ENCODE measurements around the gene TDRD1. TPM values are rescaled to one million over a fixed set of nuclear protein-coding genes. Genes with fewer than 3 reads are reported as not detected.

TDRD1 gene
- polyA plus RNA-seq, 4 donors, result 0.03 to 0.05 (median 0.03) TPM; not detected in 1

DNA sequence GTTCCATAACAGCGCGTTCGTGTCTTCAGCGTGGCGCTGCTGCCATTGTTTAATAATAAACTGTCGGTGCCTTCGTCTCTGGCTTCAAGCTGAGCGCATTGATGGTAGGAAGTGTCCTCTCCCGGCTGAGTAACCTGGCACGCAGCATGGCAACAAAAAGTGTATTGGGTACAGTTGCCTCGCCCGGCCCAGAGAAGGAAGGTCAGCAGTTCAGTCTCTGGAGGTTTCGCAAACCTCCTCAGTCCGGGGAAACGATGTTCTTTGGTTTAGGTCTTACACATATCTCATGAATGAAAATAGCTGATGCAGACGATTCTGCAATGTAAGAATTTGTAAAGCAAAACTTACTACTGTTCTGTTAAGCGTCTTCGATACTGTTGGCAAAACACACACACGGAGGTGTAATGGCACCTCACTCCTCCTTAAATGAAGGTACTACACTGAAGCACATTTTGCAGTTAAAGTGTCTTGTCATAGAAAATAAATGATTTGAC, 4.4 kb upstream of the TDRD1 start:
- no peak for DNase-seq (ENCODE audit: low read depth in 4 of 4, low spot score in 2 of 4)

DNA sequence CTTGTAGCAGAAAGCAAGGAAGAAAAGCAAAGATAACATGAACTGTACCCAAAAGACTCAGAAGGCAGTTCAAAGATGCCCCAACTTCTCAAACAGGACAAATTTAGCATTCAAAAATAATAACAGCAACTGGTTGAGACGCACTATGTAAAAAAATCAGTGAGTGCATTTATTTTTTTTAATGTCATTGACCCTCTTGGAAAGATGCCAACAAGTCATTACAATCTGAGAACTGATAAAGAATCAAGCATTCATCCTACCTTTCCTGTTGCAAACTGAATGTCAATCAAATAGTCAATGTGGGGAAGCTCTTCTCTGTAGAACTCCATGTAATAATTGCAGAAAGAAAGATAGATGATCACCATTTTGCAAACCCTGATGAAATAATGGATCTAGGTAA, 3.5 kb upstream of the TDRD1 start:
- DNase-seq (ENCODE audit: low read depth in 4 of 4, low spot score in 2 of 4), result no peak

DNA sequence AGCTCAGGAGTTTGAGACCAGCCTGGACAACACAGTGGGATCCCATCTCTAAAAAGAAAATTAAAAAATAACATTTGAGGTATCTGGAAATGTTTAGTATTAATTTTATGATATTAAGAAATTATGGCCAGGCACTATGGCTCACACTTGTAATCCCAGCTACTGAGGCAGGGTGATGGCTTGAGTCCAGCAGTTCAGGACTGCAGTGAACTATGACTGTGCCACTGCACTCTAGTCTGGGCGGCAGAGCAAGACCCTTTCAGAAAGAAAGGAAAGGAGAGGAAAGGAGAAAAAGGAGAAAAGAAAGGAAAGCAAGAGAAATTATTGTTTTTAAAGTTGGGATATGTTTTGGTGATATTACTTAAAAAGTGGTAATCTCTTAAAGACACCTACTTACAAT, 2.6 kb upstream of the TDRD1 start:
- DNase-seq (ENCODE audit: low read depth in 4 of 4, low spot score in 2 of 4), result no peak

DNA sequence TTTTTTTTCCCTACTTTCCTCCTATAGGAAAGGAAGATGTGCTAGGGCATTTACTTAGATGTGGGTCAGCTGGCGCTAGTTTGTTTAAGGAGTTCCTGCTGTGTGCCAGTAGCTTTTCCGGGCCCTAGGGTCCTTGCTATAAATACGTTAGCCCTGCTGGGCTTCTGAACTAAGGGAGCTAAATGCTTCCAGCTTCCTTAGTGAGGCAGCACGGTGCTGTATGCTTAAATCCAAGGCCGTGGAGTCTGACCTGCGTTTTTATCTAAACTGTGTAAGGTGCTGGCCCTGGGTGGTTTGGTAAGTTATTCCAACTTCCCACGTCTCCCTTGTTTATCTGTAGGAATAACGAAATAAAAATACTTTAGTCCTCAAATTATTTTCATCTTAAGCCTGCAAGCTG, 594 bp downstream of the TDRD1 start:
- no peak for DNase-seq (ENCODE audit: low read depth in 4 of 4, low spot score in 2 of 4)

DNA sequence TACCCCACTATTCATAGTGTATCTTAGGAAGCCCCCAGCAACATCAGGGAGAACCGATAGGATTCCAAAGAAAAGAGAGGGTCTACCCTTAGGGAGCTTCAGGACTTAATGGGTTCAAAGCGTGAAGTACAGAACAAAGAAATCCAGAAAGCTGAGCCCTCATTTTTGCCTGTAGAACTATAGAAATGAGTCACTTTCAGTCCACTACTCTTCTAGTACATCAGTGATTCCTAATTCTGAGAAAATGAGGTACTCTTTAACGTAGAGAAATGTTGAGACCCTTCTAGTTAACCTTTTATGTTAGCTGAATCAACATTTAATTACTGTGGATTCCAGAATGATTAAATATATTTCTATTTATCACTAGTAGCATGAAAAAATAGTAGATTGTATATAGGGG, 1.8 kb downstream of the TDRD1 start:
- no peak for DNase-seq (ENCODE audit: low read depth in 4 of 4, low spot score in 2 of 4)

DNA sequence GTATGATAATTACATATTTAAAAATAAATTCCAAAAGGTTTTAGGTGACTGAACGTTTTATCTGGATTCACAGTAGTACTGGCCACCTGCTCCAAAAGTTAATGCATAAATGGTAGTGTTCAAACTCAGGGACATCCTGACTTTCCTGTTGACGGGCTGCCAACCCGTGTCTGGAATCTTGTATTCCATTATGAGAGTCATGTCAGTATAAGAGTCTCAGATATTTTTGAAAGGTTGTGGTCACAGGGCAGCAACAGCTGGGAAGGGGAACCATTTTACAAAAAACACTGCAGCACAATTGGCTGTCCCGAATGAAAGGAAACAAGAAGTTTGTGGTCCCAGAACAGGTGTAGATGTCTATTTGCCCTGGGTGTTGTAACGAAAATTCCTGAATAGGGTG, 2.8 kb downstream of the TDRD1 start:
- no peak for DNase-seq (ENCODE audit: low read depth in 4 of 4, low spot score in 2 of 4)

DNA sequence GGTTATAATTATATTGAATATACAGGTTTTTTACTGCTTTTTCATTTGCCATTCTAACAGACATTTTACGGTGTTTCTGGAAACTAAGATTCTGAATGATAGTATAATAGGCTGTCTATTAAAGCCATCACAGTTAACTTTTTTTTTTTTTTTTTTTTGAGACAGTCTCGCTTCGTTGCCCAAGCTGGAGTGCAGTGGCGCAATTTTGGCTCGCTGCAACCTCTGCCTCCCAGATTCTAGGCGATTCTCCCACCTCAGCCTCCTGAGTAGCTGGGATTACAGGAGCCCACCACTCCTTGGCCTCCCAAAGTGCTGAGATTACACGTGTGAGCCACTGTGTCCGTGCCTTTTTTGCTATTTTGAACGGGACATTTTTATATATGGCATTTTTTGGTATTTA, 4.4 kb downstream of the TDRD1 start:
- no peak for DNase-seq (ENCODE audit: low read depth in 4 of 4, low spot score in 2 of 4)

DNA sequence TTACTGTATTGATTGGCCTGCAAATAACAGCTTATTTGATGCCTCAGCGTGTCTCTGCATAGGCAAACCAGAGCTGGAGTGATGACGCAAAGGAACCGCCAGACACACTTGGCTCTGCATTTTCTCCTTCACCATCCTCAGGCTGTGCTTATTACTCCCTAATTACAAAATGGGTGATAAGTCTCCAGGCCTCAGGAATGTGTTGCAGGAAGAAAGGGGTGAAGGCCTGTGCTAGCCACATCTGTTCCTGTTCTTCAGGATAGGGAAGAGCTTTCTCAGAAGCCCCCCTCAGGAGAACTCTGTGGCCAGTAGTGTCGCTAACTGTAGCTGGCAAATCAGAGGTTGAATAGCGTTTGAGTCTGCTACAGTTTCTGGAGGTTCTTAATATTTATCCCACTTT, 5.1 kb downstream of the TDRD1 start:
- no peak for DNase-seq (ENCODE audit: low read depth in 4 of 4, low spot score in 2 of 4)

DNA sequence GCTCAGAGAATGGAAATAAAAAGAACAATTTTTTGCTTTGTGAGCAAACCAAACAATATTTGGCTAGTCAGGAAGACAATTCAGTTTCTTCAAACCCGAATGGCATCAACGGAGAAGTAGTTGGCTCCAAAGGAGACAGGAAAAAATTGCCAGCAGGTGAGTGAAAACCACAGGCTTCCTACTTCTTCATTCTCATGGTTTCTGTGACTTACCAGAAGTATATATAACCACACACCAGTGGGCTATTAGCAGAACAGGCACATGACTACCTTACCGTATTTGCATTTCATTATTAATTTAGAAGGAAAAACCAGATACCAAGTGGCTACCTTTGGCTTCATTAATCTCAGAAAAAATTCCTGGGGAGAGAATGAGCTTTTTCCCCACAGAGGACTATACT, 8.8 kb downstream of the TDRD1 start:
- no peak for DNase-seq (ENCODE audit: low read depth in 4 of 4, low spot score in 2 of 4)

DNA sequence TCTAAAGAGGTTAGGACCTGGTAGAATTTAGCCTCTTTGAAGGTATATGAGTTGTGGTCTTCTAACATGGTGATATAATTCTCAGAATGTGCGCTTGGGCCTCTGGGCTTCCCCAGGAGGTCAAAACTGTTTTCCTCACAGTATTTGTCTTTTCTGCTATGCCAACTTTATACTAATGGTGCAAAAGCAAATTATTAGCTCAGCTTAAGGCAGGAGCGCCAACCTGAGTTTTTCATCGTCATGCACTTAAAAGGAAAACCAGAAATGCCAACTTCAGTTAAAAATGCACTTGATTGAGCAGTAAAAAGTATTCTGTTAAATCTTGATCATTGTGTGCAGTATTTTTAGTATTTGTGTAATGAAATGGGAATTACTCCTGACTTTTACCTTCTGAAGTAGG, 9.7 kb downstream of the TDRD1 start:
- DNase-seq (ENCODE audit: low read depth in 4 of 4, low spot score in 2 of 4), result no peak

DNA sequence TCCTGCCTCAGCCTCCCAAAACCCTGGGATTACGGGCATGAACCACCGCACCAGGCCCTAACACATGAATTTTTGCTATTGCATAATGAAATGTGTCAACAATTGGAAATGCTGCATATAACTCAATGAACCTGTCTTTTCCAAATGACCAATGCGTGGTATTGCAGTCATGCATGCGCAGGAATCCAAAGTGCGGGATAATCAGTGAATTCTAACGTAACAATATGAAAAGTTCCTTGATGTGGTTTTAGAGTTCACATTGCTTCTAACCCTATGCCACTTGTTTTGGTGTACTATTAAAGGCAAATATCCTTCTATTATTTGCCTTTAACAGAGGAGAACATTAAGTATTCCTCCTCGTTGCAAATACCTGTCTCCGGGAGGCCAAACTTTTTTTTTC, 10.5 kb downstream of the TDRD1 start:
- no peak for DNase-seq (ENCODE audit: low read depth in 4 of 4, low spot score in 2 of 4)

DNA sequence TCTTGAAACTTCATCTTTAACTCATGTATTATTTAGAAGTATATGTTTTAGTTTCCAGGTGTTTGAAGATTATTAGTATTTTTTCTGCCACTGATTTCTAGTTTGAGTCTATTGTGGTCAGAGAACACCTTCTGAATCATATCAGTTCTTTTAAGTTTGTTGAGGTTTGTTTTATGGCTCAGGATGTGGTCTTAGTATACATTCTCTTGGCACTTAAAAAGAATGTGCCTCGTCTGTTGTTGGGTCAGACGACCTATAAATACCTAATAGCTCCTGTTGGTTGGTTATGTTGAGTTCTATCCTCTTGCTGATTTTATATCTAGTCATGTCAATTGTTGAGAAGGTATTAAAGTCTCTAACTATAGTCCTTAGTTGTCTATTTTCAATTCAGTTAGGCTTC, 15.9 kb downstream of the TDRD1 start:
- DNase-seq (ENCODE audit: low read depth in 4 of 4, low spot score in 2 of 4), result no peak

DNA sequence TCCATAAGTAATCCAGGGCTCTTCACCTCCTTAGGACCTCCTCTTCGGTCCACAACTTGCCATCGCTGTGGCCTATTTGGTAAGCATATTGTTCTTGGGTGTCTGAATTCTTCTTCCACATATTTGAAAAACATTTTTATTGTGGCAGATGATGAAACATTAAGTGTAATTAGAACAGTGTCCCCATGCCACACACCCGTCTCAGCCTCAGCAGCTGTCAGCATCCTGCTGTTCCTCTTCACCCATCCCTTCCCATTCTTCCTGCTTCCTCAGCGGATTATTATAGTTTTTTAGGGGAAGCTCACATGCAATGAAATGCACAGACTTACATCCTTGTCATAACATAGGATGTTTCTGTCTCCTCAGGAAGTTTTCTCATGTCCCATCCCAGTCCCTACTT, 20.1 kb downstream of the TDRD1 start:
- no peak for DNase-seq (ENCODE audit: low read depth in 4 of 4, low spot score in 2 of 4)

DNA sequence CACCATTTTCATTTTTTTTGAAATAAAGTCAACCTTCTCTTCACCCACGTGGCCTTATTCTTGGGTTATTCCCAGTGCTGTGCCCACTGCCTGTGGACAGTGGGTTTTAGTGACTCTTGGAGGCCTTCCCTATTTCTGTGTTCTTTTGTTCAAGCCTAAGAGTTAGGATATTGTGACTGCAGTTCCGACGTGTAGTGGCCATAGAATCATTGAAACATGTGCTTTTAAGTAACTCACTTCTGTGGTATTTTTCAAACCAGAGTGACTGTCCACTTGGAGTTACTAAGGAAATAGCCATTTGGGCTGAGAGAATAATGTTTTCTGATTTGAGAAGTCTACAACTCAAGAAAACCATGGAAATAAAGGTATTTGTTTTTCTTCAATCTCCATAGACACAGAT, 23.7 kb downstream of the TDRD1 start:
- DNase-seq (ENCODE audit: low read depth in 4 of 4, low spot score in 2 of 4), result no peak

DNA sequence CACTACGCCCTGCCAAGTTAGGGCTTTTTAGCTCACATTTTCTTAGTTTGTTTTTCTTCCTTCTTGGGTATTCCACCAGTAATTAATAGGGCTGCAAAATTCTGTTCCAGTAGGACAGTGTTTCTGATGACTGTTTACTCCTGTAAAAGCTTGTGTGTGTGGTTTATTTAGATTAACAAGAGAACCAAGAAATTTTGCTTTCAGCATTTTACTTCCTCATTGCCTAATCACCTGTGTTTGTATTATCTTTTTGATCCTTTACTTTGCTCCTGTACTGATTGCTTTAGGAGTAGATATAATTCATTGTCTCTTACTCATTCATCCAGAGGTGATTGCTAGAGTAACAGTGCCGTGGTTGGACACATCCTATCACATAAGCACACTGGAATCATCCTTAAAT, 27.7 kb downstream of the TDRD1 start:
- no peak for DNase-seq (ENCODE audit: low read depth in 4 of 4, low spot score in 2 of 4)

DNA sequence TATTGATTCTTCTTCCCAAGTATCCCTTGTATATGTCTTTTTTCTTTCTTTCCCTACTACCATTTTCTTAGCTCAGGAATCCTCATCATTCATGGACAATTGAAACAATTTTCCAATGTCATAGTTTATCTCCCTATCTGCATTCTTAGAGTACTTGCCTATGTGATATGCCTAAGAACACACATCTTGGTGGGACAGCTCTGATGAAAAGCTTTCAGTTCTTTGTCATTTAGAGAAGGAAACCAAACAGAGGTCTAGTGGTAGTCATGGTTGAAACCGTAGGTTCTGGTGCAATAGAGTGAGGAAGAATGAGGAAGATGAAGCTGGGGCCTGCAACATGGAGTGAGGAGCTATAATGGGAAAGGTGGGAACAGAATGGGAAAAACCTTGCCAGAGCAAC, 28.2 kb downstream of the TDRD1 start:
- DNase-seq (ENCODE audit: low read depth in 4 of 4, low spot score in 2 of 4), result no peak

DNA sequence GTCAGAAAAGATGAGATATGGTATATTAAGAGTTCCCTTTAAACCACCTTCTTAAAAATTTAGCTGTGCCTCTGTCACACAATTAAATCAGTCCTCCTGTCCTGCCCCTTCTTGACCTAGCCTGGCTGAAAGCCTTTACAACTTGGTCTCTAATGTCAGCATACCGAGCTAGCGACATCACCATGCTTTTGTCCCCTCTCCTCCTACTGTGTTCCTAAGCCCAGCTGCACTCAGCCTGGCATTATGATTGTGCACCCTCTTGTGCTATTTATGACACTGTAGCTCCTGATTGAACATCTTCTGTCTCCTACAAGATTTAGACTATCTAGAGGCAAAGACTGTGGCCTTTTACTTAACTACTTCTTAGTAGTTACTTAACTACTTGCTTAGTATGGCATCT, 29.2 kb downstream of the TDRD1 start:
- DNase-seq (ENCODE audit: low read depth in 4 of 4, low spot score in 2 of 4), result no peak

DNA sequence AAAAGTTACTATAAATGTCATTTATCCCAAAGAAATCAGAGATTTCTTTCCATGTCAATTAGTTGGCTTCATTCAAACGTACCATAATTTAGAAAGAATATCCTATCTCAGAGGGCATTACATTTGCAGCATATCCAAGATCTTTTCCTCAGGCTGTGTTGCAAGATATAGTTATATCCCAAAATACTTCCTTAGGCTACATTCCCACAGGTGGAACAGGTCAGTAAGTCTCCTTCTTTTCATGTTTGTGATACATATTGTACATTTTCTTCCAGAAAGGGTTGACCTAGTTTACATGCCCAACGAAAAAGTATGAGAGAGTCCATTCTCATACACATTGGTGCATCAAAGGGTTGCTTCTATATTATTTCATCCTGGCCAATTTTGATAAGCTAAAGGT, 33.0 kb downstream of the TDRD1 start:
- no peak for DNase-seq (ENCODE audit: low read depth in 4 of 4, low spot score in 2 of 4)

DNA sequence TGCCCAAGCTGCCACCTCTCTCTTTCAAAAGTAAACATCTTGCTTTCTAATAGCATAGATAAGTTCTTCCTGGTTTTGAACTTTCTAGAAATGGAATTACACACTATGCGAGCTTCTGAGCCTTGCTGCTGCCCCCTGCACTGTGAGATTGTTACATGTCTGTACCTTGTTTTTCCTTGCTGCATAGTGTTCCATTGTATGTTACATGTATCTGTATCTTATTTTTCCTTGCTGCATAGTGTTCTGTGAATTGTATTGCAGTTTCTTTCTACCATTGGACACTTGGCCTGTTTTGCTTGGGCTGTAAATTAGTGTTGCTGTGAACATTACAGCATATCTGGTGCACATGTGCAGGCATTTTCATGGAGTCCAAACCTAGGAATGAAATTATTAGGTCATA, 35.9 kb downstream of the TDRD1 start:
- no peak for DNase-seq (ENCODE audit: low read depth in 4 of 4, low spot score in 2 of 4)

DNA sequence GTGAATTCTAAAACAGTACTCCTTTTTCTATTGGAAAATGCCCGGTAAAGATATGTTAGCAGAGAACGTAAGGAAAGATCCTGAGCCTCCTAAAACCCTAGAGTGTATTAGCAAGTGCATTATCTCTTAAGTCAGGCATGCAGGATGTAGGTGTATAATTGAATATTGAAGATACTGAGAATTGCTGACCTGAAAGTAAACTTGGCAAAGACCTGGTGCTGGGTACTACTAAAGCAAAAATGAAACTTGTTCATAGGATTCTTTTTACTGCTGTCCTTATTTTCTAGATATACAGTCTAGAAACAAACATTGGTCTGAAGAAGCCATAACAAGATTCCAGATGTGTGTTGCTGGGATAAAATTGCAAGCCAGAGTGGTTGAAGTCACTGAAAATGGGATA, 41.1 kb downstream of the TDRD1 start:
- no peak for DNase-seq (ENCODE audit: low read depth in 4 of 4, low spot score in 2 of 4)

DNA sequence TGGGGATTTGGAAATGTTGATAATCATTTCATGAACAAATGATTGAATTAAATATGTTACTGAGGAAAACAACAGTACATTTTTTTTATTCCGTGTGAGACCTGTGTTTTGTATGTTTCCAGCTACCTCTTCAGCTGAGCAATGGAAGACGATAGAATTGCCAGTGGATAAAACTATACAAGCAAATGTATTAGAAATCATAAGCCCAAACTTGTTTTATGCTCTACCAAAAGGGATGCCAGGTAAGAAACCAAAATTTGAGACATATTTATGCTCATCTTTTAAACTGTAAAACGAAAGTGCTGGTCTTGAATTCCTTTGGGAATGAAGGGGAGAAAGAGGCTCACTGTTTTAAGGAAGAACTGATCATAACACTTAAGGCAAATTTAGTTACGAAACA, 42.1 kb downstream of the TDRD1 start:
- DNase-seq (ENCODE audit: low read depth in 4 of 4, low spot score in 2 of 4), result no peak

DNA sequence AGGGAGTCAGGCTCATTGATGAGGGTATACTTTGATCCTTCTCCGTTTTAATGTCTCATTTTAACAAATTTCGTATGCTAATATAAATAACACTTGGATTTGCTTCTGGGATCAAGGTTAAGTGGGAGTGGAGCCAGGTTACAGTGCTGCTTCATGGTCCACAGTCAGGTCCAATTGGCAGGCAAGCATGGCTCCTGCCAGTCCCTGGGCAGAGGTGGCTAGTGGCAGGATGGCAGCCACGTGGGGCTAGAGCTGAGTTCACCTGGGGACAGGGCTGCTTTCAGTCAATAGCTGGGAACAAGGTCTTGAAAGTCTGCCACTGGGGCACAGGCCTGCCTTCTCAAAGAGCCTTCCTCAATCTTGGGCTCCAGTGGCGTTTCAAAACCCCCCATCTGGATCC, 43.9 kb downstream of the TDRD1 start:
- no peak for DNase-seq (ENCODE audit: low read depth in 4 of 4, low spot score in 2 of 4)

DNA sequence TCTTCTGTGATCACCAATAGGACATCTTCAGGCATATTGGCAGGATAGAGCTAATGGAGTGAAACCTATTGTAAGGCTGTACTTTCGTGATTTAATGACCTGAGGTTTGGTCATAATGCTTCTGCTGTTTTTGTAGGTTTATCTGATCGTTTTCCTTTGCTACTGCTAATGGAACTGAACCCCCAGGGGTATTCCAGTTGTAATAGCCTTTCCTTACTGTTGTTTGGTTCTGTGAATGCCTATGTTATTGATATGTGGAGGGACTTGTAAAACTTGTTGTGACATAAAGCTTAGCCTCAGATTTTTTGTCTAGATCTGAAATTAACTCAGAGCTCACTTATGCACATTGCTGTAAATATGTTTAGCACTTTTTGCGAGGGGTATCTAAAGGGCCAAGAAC, 49.0 kb downstream of the TDRD1 start:
- DNase-seq (ENCODE audit: low read depth in 4 of 4, low spot score in 2 of 4), result no peak
